Retinal pigment epithelial cell (primary cell): ENCODE measurements around the gene OPN3.

Experiments used
- DNase-seq: peaks from one replicate; pipeline ENCODE4 v3.0.0-alpha.2; 2010; ENCODE audit warnings: low read depth
- H3K4me3 ChIP-seq: 2 replicates; pipeline ENCODE4 v1.5.1; 2011; ENCODE audit warnings: mild to moderate bottlenecking, low read length, control low read depth, moderate library complexity
- TF ChIP-seq, protein P1 (sequence below): conservative IDR thresholded peaks from 2 replicates; pipeline ENCODE4 v1.5.1; 2011; ENCODE audit warnings: low read depth, low read length, control low read depth, inconsistent platforms

The OPN3 gene

DNA sequence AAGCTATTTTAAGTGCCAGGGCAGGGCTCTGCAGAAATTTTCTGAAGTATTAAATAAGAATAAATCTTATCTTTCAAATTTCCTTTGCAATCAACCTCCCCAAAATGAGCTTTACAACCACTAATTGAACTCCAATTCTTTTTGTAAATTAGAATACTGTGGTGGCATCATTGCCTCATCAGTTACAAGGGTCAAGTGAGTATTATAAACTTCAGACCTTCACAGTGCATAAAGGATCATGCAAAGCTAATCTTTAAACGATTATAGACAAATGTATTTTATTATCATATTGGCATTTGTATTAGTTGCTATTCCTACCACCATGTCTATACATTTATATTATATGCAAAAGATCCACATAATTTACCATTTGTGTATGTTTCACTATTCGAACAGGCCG, 7.2 kb downstream of the OPN3 start:
- H3K4me3 ChIP-seq: no peak overlapping the region
- DNase-seq: no peak
- TF ChIP-seq, protein P1, sequence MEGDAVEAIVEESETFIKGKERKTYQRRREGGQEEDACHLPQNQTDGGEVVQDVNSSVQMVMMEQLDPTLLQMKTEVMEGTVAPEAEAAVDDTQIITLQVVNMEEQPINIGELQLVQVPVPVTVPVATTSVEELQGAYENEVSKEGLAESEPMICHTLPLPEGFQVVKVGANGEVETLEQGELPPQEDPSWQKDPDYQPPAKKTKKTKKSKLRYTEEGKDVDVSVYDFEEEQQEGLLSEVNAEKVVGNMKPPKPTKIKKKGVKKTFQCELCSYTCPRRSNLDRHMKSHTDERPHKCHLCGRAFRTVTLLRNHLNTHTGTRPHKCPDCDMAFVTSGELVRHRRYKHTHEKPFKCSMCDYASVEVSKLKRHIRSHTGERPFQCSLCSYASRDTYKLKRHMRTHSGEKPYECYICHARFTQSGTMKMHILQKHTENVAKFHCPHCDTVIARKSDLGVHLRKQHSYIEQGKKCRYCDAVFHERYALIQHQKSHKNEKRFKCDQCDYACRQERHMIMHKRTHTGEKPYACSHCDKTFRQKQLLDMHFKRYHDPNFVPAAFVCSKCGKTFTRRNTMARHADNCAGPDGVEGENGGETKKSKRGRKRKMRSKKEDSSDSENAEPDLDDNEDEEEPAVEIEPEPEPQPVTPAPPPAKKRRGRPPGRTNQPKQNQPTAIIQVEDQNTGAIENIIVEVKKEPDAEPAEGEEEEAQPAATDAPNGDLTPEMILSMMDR: no peak

- no peak overlapping the region for H3K4me3 ChIP-seq
- TF ChIP-seq, protein P1: no peak
- no peak for DNase-seq
Observed at GRCh38 chr1:241631674-241632073, 8.5 kb downstream of the OPN3 start.

- no peak for DNase-seq
- TF ChIP-seq, protein P1: no peak
- no peak overlapping the region for H3K4me3 ChIP-seq
Observed at GRCh38 chr1:241630899-241631298, 9.3 kb downstream of the OPN3 start.

GRCh38 chr1:241630476-241630875, 9.7 kb downstream of the OPN3 start:
- TF ChIP-seq, protein P1: no peak
- H3K4me3 ChIP-seq: no peak overlapping the region
- no peak for DNase-seq

DNA sequence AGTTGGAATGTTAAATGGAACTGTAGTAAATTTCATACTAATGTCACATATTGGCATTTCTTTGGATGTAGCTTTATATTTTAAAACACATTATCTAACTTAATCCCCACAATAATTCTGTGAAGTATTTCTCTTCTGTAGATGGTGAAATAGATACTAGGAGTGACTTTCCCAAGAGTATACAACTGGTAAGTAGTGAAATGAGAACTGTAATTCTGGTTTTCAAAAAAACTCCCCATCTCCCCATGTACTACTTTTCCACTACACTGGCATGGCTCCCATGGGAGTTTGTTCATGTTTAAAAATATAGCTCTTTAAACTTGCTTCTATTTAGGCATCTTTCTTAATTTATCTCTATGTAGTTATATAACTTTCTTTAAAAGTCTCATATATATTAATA, 10.2 kb downstream of the OPN3 start:
- no peak for DNase-seq
- TF ChIP-seq, protein P1: no peak
- H3K4me3 ChIP-seq: no peak overlapping the region

GRCh38 chr1:241627453-241628259, 12.5 kb downstream of the OPN3 start:
- TF ChIP-seq, protein P1: peak; percentile 76
- no peak for DNase-seq
- no peak overlapping the region for H3K4me3 ChIP-seq

DNA sequence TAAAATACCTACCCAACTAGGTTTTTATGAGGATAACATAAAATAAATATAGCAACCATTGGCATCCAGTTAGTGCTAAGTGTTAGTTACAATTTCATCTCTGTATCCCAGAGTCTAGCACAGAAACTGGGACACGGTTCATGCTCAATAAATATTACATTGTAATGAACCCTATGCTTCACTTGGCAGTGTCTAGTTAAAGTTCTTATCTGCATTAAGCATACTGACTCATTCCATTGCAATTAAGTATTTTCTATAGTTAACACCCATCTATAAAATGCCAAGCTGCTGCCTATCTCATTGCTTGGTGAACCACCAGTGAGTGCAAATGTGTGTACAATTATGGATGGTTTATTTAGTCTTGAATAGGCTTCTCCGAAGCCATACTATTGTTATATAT, 15.2 kb downstream of the OPN3 start:
- TF ChIP-seq, protein P1: no peak
- DNase-seq: no peak
- no peak overlapping the region for H3K4me3 ChIP-seq
